Mesangial cell (primary cell): ENCODE data around the gene RPL31. TPM values are rescaled to one million over a fixed set of nuclear protein-coding genes. Genes with fewer than 3 reads are reported as not detected.

Experiments
- total RNA-seq: library from RNA; depleted of rRNA; stranded (reverse); fragments of >200 nt; gene quantifications from 2 replicates; pipeline ENCODE4 v1.2.3, GENCODE V29; 2015

RPL31 gene
- 701 and 738 TPM in 2 replicates for total RNA-seq

DNA sequence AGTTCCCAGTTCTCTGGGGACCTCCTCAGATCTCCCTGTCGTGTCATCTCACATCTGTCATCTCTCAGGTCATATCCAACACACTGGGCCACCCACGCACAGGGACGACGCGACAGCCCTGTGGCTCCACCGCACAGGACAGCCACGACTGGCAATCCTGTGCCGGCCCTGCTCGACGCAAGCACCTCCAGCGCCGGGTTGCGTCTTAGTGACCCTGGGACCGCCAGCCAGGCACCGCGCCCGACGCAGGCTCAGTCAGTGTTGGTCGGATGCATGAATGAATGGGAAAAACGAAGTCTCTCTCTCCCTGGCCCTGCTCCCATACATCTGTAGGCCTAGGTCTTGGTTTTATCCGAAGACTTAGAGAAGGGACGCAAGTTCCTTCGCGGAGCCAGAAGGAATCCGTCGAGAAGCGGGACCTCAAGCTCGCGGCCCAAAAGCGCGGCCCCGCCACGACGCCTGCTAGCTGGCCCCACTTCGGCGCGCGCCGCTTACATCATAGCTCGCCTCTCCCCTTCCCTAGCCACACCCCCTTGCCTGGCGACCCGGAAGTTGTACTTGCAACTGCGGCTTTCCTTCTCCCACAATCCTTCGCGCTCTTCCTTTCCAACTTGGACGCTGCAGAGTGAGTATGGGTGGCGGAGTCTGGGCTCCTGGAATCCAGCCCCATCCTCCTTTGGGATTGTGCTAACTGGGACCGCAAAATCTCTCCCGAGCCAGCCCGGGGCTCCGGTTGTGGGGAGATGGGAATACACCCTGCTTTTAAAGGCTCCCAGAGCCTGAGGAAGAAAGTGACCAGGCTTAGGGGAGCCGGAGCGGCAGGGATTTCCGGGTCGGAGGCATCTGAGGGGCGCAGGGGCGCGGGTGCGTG, at the start of gene RPL31:
Gene RPL31 (plus strand): TSS at position 599 of the 871 bp plus-strand sequence. CDS start 413 bp downstream, outside the sequence.

Other genes with a start within 250 kb of the RPL31 start
- 3.3 and 8.2 TPM in 2 replicates for gene NPAS2, start 182.2 kb upstream of the RPL31 start, total RNA-seq
- 3.7 and 7.0 TPM in 2 replicates for gene TBC1D8, start 149.1 kb downstream of the RPL31 start, total RNA-seq